Bone marrow (tissue), 2 donors: ENCODE data around the gene CCR5.

Experiments used
- DNase-seq, 2 donors: peaks; one replicate each; lab custom pipeline; 2025; lab: John Stamatoyannopoulos, UW

Gene CCR5

DNA sequence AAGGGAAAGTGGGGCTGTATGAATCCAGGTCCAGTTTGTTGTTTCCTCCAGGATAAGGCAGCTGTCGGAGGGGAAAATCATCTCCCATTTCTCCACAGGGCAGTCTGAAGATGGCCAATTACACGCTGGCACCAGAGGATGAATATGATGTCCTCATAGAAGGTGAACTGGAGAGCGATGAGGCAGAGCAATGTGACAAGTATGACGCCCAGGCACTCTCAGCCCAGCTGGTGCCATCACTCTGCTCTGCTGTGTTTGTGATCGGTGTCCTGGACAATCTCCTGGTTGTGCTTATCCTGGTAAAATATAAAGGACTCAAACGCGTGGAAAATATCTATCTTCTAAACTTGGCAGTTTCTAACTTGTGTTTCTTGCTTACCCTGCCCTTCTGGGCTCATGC is 37.2 kb downstream of the CCR5 start:
- DNase-seq = no peak

DNA sequence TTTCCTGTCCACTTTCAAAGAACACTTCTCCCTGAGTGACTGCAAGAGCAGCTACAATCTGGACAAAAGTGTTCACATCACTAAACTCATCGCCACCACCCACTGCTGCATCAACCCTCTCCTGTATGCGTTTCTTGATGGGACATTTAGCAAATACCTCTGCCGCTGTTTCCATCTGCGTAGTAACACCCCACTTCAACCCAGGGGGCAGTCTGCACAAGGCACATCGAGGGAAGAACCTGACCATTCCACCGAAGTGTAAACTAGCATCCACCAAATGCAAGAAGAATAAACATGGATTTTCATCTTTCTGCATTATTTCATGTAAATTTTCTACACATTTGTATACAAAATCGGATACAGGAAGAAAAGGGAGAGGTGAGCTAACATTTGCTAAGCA is 38.1 kb downstream of the CCR5 start:
- no peak for DNase-seq

DNA sequence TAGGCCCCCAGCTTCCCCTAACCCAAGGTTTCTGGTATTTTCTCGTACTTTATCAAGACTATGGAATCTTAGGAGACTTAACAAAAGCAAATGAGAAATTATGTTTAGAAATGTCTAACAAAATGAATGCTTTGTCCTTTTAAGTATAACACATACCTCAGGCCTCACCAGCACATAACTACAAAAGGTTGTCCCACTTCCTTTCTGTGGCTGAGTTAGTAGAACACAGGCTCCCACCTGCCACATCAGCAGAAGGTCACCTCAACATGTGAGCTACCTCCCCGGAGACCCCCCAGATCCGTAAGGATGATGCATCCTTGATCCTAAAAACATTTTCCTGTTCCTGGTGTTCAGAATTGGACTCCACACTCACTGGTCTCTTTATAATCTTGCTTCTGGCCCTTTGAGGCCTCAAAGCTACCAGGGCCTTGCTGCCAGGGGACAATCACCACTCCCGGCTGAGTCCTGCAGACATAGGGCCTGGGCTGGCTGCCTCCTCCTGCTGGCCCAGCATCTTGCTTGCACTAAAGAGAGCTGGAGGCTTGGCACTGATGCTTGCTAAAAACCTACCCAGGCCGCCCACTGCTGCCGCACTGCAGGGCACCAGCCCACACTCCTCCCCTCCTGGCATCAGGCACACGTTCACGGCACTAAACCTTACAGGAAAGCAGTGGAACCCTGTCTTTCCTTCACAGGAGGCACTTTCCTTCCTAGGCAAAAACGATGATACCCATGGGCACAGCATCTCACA is 39.2 kb downstream of the CCR5 start:
- no peak for DNase-seq

DNA sequence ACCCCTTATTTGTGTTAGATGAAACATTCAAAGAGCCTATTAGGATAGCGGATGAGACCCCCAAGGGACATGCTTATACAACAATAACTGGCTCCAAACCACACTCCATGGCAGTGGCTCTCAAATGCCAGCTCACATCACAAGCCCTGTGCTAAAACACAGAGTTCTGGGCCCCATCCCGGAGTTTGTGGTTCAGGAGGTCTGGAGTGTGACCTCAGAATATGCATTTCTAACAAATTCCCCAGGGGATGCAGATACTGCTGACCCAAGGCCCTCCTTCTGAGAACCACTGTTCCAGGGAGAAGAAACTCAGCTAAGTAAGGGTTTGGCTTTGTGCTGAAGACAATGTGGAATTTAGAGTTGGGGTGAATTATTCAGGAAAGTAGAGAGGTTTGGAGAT is 39.9 kb downstream of the CCR5 start:
- DNase-seq = no peak

DNA sequence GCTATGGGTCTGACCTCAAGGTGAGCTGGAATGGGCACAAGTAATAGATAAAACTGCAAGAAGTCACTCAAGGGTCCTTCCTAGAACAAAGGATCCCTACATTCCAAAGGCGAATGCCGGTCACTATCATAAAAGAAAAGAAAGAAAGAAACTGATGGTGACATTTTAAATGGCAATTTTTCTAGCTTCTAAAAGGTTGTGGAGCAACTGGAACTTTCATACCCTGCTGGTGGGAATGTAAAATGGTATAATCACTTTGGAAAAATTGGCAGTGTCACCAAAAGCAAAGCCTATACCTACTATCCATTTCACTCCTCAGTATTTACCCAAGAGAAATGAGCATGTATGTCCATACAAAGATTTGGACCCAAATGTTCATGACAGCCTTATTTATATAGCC is 40.5 kb downstream of the CCR5 start:
- DNase-seq = no peak

DNA sequence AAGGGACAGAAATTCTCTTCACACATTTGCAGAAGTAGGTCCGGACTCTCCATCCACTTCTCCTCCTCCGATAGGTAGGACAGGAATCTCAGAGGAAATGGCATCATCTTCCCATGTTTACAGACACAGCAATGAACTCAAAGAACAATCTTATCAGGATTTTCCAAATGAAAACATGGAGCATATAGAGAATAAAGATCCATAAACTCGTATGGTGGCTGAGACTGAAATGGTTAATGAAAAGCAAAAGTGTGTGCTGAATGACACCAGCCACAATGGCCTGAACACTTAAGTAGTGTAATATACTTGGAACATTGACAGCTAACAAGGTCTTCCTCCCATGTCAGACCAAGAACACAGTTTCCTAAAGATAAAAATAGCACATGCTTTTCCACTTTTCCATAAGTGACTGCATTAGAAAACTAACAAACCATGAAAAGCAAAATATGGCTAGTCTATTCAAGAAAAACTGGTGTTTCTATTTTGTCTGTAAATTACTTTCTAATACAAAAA is 42.1 kb downstream of the CCR5 start:
- no peak for DNase-seq

DNA sequence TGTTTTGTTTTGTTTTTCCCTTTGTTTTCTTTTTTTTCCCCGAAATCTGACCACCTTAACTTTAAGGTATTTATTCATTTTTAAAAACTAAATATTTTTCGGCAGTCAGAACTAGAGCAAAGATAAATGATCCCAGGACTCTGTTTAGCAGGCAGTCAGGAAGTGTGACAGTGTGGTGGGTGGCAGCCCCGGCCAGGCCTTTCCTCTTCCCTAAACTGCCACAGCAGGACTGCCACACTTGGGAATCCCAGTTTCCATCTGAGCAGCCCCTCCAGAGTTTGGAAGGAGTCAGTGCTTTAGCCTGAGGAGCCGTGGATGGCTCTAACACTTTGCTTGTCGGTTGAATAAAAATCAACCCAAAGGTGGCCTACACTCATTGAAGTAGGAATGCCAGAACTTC is 43.2 kb downstream of the CCR5 start:
- no peak for DNase-seq

DNA sequence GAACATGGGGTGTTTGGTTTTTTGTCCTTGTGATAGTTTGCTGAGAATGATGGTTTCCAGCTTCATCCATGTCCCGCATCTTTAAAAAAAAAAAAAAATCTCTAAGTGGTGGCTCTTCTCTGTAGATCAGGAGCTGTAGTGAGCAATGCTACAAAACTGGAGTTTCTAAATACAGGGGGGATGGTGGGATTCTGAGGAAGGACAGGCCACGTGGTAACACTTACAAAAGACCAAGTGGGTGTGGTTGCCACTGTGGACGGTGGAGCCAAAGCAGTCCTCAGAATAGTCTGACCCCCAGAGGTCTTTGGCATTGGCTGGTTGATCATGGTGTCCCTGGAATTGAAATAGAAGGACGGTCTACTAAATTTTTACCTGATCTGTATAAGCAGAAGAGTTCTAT is 44.0 kb downstream of the CCR5 start:
- no peak for DNase-seq

DNA sequence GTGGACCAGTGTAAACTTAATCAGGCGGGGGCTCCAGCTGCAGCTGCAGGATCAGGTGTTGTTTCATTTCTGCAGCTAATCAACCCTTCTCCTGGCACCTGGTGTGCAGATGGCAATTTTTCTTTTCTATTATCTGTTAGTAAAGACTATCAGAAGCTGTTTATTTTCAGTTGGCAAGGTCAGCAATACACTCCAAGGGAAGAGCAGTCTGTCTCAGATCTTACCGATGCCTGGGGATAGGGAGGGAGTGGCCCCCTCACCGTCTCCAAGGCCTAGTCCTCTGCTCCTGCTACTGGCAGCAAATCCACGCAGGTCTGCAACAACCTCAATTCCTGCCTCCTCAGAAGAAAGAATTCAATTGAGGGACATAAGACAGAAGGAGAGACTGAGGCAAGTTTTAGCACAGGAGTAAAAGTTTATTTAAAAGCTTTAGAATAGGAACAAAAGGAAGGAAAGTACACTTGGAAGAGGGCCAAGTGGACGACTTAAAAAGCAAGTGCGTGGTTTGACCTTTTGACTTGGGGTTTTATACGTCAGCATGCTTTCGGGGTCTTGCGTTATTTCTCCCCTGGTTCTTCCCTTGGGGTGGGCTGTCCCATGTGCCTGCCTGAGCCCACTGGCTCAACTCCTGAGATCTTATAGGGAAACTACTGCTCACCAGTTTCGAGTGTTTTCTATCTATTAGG is 45.5 kb downstream of the CCR5 start:
- DNase-seq = no peak

DNA sequence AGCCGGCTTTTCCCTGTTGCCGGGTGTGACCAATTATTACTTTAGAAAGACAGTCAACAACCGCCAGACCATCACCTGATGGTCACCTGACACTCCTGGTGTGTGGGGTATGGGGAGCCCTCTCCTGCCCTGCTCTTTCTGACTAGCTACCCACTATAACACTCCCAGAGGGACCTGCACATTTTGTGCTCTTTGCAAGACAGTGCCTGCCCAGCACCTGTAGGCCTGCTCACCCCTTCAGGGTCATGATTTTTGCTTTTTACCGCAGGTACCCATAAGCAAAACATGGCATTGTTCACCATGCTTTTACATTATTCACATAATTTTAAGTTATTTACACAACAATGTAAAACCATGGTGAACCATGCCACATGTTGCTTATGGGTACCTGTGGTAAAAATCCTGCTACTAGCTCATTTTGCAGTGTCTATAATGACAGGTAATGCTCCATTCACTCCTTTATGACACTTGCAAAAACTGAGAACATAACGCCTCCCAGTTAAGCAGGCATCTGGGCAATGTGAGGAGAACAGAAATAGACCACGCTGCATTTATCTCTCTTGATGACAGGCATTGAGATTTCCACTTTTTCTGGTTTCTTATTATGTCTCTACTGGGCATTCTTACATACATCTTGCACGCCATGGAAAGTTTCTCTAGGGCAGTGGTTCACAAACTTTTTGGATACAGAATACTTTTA is 46.2 kb downstream of the CCR5 start:
- no peak for DNase-seq

DNA sequence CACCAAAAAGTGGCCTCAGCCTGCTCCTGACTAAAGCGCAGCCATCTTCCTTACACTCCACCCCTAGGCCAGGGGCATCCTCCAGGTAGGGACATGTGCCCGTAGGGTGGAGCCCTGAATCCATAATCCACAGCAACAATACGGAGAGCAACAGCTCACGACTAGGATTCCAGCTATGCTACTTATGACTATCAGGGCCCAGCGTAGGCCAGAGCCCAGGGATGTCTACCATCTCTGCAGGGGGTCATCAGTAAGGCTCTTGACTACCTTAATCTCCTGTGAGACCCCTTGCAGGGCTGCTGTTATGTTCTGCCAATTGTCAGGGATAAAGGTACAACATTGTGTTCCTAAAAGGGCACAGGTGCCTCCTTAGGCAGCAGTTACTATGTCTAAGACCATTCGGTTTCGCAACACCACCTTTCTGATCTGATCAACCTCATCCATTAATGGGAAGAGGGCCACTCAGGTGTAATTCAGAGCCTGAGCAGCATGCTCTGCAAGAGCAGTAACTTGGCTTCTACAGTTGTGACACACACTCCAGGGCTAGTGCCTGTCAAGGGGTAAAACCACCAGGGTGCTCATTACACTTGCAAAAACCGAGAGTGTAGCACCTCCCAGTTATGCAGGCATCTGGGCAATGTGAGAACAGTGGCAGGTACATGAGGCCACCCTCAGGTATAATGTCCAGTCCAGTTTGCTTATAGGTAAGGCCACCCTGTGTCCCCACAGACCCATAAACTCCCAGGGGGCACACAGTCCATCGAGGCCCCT is 47.3 kb downstream of the CCR5 start:
- DNase-seq = no peak

DNA sequence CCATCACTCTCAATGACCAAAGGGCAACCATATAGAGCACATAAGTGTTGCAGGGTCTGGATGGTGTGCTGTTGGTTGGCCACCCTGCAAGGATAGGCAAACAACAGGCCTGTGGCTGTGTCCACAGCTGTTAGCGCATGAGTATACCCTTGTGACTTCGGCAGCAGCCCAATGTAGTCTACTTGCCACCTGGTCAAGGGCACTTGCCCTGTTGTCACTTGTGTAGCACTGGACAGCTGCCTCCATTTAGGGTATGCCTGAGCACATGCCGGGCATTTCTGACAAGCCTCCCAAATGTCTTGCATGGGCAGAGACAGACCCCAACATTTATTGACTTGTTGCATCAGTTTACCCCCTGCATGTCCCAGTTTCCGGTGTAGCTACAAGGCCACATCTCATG is 49.1 kb downstream of the CCR5 start:
- no peak for DNase-seq

DNA sequence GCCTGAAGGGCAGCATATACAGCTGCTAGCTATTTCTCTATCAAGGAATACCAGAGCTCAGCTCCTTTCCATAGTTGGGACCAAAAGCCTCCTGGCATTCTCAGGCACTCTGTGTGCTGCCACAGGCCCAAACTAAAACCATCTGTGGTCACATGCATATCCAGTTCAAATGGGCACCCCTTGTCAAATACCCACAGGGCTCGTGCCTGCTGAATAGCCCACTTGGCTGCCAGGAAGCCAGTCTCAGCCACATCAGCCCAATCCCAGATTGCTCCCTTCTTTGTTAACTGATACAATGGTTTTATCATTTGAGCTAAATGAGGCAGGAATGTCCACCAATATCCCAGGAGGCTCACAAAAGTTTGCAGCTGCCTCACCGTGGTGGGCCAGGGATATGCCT is 50.2 kb downstream of the CCR5 start:
- DNase-seq = no peak

DNA sequence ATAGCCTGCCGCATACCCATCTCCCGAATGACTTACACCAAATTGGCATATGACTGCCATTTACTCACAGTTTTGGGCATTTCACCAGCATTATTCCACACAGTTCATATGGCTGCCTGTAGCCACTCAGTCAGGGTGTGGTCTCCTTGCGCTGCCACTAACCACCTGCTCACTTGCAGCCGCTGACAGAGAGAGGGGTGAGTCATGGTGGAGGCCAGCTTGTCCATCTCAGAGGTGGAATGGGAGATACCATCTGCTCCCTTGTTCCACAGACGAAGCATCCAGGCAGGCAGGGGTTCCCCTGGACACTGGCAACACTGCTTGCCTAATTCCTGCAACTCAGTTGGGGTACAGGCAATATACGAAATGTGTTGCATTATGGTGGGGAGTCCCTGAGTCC is 51.9 kb downstream of the CCR5 start:
- no peak for DNase-seq

DNA sequence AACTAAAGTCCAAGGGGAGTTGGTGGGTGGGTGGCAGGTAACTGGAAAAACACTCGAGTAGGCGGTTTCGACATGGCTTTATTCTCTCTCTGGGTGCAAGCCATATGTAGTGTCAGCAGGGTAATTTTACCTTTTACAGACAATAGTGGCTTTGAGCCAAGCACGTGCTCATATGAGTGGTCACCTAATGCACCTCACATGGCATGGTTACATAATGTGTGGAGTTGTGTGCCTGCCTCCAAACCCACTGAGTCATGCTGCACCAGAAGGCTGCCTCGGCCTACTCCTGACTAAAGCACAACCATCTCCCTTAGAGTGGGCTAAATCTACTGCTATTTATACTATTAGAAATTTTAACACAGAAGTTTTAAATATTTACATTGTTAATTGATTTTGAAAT is 52.8 kb downstream of the CCR5 start:
- no peak for DNase-seq
